A673 (cell line): Measurements from ENCODE around the gene SLC38A8.

ENCODE experiments used
- CTCF ChIP-seq: fragments of 300-800, 200-600 bp; sonication (generic); conservative IDR thresholded peaks from 2 replicates; pipeline ENCODE4 v1.5.1; 2017; ENCODE audit warnings: low read depth, mild to moderate bottlenecking, antibody characterized with exemption, low read length, moderate library complexity, mixed read lengths
- EZH2 ChIP-seq: fragments of 200-600 bp; sonication (generic); IDR thresholded peaks from 2 replicates; pipeline ENCODE4 v1.6.1; 2017; ENCODE audit warnings: borderline replicate concordance, low read depth, mild to moderate bottlenecking, mixed read lengths, antibody characterized with exemption, low read length; ENCODE audit not compliant: poor library complexity, severe bottlenecking

GRCh38 chr16:84059946-84060901 is 17.6 kb upstream of the SLC38A8 start:
- TF ChIP-seq EZH2 (no peak), CTCF (no peak)
